Left lobe of liver (tissue), 2 donors: ENCODE measurements around the gene ABCC2. TPM values are rescaled to one million over a fixed set of nuclear protein-coding genes. Genes with fewer than 3 reads are reported as not detected.
A peak's percentile ranks its signal among the peaks of the same experiment; 100 is the strongest.
"Not testable (repeated sequence)": the region's sequence is repeated elsewhere in the genome, so short reads cannot be mapped to it uniquely, and the experiment has no call there.

Source experiments
- ATAC-seq: fragments of 200-7000 bp; cut with Tn5 transposase; one replicate; pipeline ENCODE4 v1.9.1; 2020; ENCODE audit warnings: mild to moderate bottlenecking, moderate library complexity
- DNase-seq: peaks from one replicate; pipeline ENCODE4 v3.0.0-alpha.2; 2020; ENCODE audit warnings: low spot score
- total RNA-seq: library from RNA; stranded (reverse); gene quantifications from one replicate; pipeline ENCODE4 v1.2.1, GENCODE V29; 2021
- donor health status: DM: no; HTN: no; CAD: no; lungs with moderate emphysema.
- donor health status: DM: no; HTN: yes; CAD: no.

ABCC2 gene
- total RNA-seq, 1 donor from 2014 or later: 254 TPM

DNA sequence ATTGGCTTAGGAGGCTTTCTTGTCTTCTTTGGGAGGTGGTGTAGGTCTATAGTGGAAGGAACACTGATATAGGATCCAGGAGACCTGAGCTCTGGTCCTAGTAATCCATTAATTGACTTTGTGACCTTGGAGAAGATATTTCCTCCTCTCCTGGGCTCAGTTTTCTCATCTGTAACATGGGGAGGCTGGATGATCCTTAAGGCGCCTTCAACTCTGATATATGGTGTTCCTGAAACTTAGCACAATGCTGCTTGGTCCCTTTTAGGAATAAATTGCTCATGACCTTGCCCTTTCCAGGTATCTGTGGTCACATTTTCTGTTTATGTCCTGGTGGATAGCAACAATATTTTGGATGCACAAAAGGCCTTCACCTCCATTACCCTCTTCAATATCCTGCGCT is 25.3 kb downstream of the ABCC2 start:
- DNase-seq (no peak), ATAC-seq (no peak)

DNA sequence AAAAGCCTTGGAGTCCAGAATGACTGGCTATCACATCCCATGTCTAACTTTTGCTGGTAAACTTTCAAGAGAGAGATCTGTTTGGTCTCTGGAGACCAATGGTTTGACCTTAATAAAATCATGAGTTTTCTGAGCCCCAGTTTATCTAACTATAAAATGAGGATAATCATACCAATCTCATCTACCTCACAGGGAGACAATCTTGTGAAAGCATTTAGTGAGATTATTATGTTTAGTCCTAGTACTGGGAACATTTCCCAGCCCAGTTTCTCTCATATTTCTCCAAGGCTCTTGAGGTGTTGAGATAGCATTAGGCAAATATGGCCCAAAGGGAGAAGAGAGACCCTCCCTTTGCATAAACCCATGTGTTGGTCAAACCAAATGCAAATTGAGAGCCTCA is 25.8 kb downstream of the ABCC2 start:
- ATAC-seq (no peak), DNase-seq (no peak)

GRCh38 chr10:99809481-99809880 is 27.0 kb downstream of the ABCC2 start:
- DNase-seq: no peak
- ATAC-seq: no peak

- ATAC-seq (no peak), DNase-seq (no peak)
Measured at GRCh38 chr10:99809931-99810615, 27.6 kb downstream of the ABCC2 start.

GRCh38 chr10:99812177-99812576 is 29.7 kb downstream of the ABCC2 start:
- no peak for DNase-seq
- no peak for ATAC-seq

DNA sequence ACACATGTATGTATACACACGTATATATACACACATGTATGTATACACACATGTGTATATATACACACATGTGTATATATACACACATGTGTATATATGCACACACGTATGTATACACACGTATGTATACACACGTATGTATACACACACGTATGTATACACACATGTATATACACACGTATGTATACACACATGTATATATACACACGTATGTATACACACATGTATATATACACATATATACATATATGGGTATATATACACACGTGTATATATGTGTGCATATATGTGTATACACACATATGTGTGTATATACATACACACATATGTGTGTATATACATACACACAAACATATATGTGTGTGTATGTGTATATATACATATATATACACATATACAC is 31.7 kb downstream of the ABCC2 start:
- no peak for DNase-seq
- peak; percentile 6 for ATAC-seq

GRCh38 chr10:99815621-99816020 is 33.2 kb downstream of the ABCC2 start:
- ATAC-seq (no peak), DNase-seq (no peak)

DNA sequence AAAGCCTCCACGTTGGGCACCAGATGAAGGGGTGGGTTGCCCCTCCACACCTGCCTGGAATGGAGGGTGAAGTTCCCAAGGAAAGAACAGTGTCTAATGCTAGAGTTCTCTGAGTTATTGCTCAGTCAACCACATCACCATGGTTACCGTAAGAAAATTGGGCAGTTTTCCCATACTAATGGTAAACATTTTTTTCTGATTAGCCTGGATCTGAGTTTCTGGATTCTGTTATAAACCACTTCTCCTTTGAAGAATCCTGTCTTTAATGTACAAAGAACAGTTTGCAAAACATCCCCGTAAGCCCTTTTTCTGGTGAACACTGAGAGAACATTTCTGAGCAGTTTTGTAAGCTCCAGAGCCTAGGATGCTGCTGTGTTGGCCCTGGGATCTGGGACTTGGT is 45.5 kb downstream of the ABCC2 start:
- ATAC-seq (no peak), DNase-seq (no peak)

DNA sequence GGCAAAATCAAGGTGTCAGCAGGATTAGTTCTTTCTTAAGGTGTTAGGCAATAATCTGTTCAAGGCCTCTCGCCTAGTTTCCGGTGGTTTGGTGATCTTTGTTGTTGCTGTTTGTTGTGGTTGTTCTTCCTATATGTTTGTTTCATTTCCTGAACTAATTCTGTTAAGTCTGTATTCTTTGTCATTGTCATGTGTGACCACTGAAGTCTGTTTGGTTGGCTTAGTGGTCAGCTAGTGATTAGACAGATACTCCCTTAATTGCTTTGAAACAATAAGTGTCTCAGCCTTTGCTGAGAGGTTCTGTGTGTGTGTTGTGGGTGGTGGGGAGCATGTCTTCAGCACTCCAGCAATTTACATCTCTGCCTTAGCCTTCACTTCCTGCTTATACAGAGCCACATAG is 46.0 kb downstream of the ABCC2 start:
- no peak for DNase-seq
- no peak for ATAC-seq

GRCh38 chr10:99832439-99832838 is 50.0 kb downstream of the ABCC2 start:
- ATAC-seq: no peak
- DNase-seq: no peak

- peak; percentile 5 for ATAC-seq
- DNase-seq: no peak
Measured at GRCh38 chr10:99834410-99834809, 52.0 kb downstream of the ABCC2 start.

GRCh38 chr10:99835947-99836346 is 53.5 kb downstream of the ABCC2 start:
- DNase-seq (no peak), ATAC-seq (peak; percentile 11)

GRCh38 chr10:99836711-99837110 is 54.3 kb downstream of the ABCC2 start:
- DNase-seq (no peak), ATAC-seq (no peak)

GRCh38 chr10:99840859-99841258 is 58.4 kb downstream of the ABCC2 start:
- not testable (repeated sequence) for DNase-seq, ATAC-seq

DNA sequence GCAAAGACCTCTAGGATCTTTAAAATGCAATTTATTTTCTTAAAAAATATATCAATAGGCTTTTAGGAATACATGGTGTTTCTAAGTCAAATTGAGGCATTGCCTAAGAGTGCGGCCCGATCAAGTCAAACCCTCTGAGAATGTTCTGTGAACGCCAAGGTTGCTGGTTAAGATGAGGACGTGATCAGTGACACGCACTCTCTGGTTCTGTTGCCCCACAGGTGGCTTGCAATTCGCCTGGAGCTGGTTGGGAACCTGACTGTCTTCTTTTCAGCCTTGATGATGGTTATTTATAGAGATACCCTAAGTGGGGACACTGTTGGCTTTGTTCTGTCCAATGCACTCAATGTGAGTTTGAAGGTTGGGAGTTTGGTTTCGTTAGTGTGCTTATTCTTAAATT is 59.3 kb downstream of the ABCC2 start:
- no peak for DNase-seq
- ATAC-seq: no peak

DNA sequence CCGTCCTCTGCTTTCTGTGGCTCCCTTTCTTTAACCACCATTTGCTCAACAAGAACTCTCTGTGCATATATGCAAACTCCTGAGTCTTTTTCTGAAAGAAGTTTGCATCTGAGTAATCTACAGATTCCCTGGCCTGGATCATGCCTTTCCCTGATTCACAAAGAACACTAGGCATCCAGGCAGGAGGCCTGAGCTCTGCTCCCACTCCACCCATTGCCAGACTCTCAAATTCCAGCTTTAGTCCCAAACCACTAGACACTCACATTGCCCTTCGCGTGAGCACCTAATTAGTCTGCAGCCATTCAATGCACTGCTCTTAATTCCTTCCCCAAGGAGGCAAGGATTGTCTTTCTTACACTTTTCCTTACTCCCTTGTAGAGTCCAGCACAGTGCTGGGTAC is 60.9 kb downstream of the ABCC2 start:
- ATAC-seq (no peak), DNase-seq (no peak)

GRCh38 chr10:99844433-99844955 is 62.1 kb downstream of the ABCC2 start:
- ATAC-seq: peak; percentile 2
- no peak for DNase-seq

DNA sequence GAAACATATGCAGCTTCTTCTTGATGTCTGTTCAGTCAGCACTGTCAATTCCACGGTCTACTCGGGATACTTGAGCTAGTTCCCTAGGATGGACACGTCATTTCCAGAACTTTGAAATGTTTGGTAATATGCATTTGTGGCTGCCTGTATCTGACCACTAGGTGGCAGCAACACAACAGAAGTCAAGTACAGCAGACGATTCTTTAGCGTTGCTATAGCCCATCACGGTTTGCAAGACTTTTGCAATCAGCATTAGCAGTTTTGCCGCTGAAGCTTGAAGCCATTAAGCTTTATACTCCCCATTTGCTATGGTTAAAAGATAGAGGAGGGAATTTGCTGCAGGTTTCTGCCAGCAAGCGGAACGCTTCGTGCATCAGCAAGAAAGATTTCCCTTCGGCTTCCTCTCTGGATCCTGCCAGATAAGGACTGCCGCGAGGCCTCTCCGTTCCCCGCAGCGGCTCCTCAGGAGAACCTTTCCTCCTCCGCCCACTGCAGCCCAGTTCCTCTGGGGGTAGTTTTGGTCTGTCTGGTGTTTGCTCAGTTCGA is 63.5 kb downstream of the ABCC2 start:
- DNase-seq (peak; percentile 65), ATAC-seq (peak; percentile 72)

DNA sequence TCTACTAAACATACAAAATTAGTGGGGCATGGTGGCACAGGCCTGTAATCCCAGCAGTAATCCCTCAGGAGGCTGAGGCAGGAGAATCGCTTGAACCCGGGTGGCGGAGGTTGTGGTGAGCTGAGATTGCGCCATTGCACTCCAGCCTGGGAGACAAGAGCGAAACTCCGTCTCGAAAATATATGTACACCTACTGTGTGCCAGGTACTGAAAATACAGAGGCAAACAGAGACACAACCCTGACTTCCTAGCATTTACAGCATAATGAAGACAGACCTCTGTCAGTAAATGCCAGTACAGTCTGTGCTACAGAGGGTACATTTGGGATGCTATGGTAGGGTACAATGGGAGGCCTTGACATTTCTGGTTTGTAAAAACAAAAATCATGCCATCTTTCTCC is 66.6 kb downstream of the ABCC2 start:
- no peak for DNase-seq
- ATAC-seq: peak; percentile 4

- DNase-seq: no peak
- peak; percentile 62 for ATAC-seq
Measured at GRCh38 chr10:99849536-99849935, 67.1 kb downstream of the ABCC2 start.

DNA sequence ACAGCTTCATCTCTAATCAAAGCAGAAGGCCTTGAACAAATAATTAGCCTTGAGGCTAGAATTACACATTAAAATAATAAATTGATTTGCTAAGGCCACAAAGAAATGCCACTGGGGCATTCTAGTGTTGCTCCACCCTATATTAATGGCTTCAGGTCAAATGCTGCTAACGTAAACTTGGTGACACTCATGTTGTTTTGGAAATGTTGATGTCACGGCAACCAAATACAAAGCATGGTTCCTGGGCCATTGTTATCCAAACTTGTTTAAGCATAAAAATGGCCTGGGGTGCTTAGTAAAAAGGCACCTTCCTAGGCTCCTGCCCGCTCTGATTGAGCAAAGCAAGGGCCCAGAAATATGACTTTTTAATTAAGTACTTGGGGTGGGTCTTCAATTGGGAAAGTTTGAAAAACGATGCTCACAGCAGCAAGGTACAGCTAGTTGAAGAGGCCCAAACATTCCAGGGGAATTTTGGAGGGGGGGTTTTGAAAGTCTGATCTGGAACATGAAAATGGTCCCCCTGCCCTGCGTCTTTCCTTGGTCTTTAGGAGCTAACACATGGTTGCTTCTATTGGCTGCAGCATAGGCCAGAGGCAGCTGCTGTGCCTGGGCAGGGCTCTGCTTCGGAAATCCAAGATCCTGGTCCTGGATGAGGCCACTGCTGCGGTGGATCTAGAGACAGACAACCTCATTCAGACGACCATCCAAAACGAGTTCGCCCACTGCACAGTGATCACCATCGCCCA is 67.8 kb downstream of the ABCC2 start:
- ATAC-seq (no peak), DNase-seq (no peak)

GRCh38 chr10:99850767-99851340 is 68.4 kb downstream of the ABCC2 start:
- ATAC-seq (no peak), DNase-seq (no peak)
